RWPE2 (cell line): ENCODE measurements around the gene IL20.

Source experiments
- ATAC-seq: fragments of 200-7000 bp; cut with Tn5 transposase; 3 replicates; pipeline ENCODE4 v1.9.1; 2021; ENCODE audit warnings: low read depth
- DNase-seq: peaks from one replicate; pipeline ENCODE4 v3.0.0-alpha.2; 2020; ENCODE audit warnings: low spot score
- H3K27ac ChIP-seq: fragments of 450-650 bp; 2 replicates; pipeline ENCODE4 v1.5.1; 2017; ENCODE audit warnings: mild to moderate bottlenecking; ENCODE audit not compliant: poor library complexity, severe bottlenecking
- H3K27me3 ChIP-seq: fragments of 250-450 bp; sonication (Bioruptor Pico); 2 replicates; pipeline ENCODE4 v1.5.1; 2021; ENCODE audit warnings: mild to moderate bottlenecking, moderate library complexity; ENCODE audit not compliant: insufficient read depth, poor library complexity, severe bottlenecking
- H3K36me3 ChIP-seq: fragments of 250-450 bp; sonication (Bioruptor Pico); 2 replicates; pipeline ENCODE4 v1.5.1; 2020; ENCODE audit warnings: low read depth, mild to moderate bottlenecking, moderate library complexity
- H3K4me1 ChIP-seq: fragments of 250-450 bp; sonication (Bioruptor Pico); 2 replicates; pipeline ENCODE4 v1.5.1; 2021; ENCODE audit warnings: mild to moderate bottlenecking, moderate library complexity; ENCODE audit not compliant: insufficient read depth, poor library complexity, severe bottlenecking
- H3K4me3 ChIP-seq: fragments of 250-450 bp; sonication (Bioruptor Pico); 2 replicates; pipeline ENCODE4 v1.5.1; 2021; ENCODE audit warnings: mild to moderate bottlenecking, moderate library complexity; ENCODE audit not compliant: severe bottlenecking
- H3K9me3 ChIP-seq: fragments of 250-450 bp; sonication (Bioruptor Pico); 2 replicates; pipeline ENCODE4 v1.5.1; 2021; ENCODE audit warnings: mild to moderate bottlenecking, moderate library complexity; ENCODE audit not compliant: severe bottlenecking
- TF ChIP-seq, protein P1 (sequence below): fragments of 450-650 bp; IDR thresholded peaks from one replicate; pipeline ENCODE4 v1.5.1; 2017; ENCODE audit warnings: mild to moderate bottlenecking, moderate library complexity; ENCODE audit not compliant: poor library complexity, severe bottlenecking

Gene IL20

DNA sequence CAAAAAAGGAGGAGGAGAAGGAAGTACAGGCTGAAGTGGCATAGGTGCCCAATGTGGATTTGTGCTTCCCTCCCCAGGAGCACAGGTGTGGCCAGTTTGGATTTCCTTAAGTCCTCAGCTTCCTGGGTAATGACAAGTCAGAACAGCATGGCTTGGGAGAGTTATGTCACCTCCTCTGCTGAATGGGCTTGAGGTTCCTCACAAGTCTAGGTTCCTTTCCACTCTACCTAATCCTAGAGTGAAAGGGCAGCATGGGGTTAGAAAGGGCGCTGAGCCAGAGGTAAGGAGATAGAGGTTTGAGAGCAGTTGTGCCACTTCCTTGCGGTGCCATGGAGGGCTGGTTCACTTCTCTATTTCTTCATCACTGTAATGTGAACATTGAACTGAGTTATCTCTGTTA, 35.5 kb upstream of the IL20 start:
- ATAC-seq (no peak), DNase-seq (no peak)
- Histone ChIP-seq H3K27me3 (no peaks in the 10 kb centered on the region), H3K4me1 (peaks cover 11% of the 10 kb centered on the region), H3K27ac (no peak overlapping the region), H3K36me3 (no peaks in the 10 kb centered on the region), H3K4me3 (no peak overlapping the region), H3K9me3 (no peaks in the 10 kb centered on the region)
- TF ChIP-seq, protein P1, sequence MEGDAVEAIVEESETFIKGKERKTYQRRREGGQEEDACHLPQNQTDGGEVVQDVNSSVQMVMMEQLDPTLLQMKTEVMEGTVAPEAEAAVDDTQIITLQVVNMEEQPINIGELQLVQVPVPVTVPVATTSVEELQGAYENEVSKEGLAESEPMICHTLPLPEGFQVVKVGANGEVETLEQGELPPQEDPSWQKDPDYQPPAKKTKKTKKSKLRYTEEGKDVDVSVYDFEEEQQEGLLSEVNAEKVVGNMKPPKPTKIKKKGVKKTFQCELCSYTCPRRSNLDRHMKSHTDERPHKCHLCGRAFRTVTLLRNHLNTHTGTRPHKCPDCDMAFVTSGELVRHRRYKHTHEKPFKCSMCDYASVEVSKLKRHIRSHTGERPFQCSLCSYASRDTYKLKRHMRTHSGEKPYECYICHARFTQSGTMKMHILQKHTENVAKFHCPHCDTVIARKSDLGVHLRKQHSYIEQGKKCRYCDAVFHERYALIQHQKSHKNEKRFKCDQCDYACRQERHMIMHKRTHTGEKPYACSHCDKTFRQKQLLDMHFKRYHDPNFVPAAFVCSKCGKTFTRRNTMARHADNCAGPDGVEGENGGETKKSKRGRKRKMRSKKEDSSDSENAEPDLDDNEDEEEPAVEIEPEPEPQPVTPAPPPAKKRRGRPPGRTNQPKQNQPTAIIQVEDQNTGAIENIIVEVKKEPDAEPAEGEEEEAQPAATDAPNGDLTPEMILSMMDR, result no peak

DNA sequence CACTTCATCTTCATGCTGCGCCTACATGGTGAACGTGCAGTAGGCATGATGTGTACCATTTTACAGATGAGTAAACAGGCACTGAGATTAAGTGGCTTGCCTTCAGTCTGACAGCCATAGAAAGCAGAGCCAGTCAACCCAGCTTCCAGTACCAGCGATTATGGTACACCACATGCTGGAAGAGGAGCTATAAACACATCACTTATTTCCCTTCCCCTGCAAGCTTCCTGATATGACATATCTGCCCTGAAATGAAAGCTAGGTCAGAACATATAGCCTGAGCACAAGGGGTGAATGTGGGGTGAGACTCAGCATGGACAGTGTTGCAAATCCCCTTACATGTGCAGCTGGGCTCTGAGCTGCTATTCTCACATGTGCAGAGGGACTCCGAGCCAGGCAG, 33.8 kb upstream of the IL20 start:
- TF ChIP-seq, protein P1, result no peak
- Histone ChIP-seq H3K36me3 (no peaks in the 10 kb centered on the region), H3K9me3 (no peaks in the 10 kb centered on the region), H3K4me1 (peaks cover 4% of the 10 kb centered on the region), H3K27me3 (no peaks in the 10 kb centered on the region), H3K4me3 (no peak overlapping the region), H3K27ac (no peak overlapping the region)
- no peak for DNase-seq
- no peak for ATAC-seq

DNA sequence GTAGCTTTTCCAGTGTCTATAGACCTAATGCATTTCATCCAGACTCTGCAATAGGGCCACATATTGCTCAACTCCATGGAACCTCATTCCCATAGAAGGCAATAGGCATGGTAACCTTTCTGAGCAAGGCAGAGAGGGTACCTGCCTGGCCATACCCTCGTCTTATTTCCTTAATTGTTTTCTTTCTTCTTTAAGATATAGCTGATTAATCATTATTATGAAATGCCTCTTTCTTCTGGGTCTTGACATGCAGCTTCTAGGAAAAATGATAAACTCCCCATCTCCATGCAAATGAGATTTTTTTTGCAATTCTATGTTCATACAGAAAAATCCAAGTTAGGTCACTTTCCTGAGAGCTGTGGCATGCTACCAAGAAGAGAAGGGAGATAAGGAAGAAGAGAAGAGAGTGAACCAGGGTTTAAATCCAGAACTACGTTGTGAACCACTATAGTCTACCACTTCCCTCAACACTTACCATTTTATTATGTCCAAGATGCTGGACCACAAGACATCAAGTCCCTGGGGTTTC, 33.0 kb upstream of the IL20 start:
- no peak for DNase-seq
- Histone ChIP-seq H3K27me3 (no peaks in the 10 kb centered on the region), H3K36me3 (no peaks in the 10 kb centered on the region), H3K27ac (no peak overlapping the region), H3K4me3 (no peak overlapping the region), H3K4me1 (no peaks in the 10 kb centered on the region), H3K9me3 (no peaks in the 10 kb centered on the region)
- no peak for ATAC-seq
- TF ChIP-seq, protein P1, result no peak

DNA sequence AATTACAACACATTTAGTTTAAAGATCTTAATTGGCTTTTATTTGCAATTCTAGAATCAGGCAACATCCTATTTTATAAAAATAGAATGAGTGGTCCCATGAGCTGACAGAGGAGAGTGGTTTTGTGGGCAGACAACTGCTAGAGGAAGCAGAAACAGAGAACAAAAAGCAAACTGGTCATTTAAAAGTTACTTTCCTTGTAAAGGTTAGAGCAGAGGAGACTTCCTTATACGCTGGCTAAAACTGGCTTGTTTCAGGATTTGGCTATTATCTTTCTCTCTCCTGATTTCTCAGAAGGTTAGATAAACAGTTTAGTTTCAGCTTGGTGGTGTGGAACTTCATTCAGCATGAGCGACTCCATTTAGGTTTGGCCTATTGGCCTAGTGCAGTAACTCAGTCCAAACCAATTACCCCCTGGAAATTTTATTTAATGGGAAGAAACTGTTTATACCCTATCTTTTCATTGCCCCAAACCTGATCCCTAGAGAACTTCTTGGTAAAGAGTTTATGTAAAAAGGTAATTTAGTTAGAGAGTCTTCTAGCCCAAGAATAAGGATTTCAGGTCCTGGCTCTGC, 32.2 kb upstream of the IL20 start:
- H3K27ac ChIP-seq, result no peak overlapping the region

DNA sequence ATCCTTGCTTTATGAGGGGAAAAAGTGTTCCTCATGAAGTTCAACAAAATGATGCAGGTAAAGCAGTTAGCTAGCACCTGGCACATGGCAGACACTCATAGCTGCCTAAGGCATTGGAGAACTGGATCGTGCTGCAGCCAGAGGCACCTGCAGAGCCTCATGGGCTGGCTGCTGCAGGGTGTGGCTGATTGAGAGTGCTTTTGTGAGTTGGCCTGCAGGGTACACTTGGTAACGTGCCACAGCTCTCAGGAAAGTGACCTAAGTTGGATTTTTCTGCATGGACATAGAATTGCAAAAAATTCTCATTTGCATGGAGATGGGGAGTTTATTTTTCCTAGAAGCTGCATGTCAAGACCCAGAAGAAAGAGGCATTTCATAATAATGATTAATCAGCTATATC, 31.6 kb upstream of the IL20 start:
- peak; percentile 58; the same call in 2 of the 3 replicates for ATAC-seq
- H3K4me1 ChIP-seq, result no peaks in the 10 kb centered on the region
- TF ChIP-seq, protein P1, result no peak
- H3K36me3 ChIP-seq, result no peaks in the 10 kb centered on the region
- H3K4me3 ChIP-seq, result no peak overlapping the region
- no peaks in the 10 kb centered on the region for H3K9me3 ChIP-seq
- no peak overlapping the region for H3K27ac ChIP-seq
- DNase-seq, result no peak
- no peaks in the 10 kb centered on the region for H3K27me3 ChIP-seq

More for the DNA sequence above, 32.2 kb upstream of the IL20 start:
- ATAC-seq (no peak), DNase-seq (no peak)
- Histone ChIP-seq H3K9me3 (no peaks in the 10 kb centered on the region), H3K4me3 (no peak overlapping the region), H3K36me3 (no peaks in the 10 kb centered on the region), H3K4me1 (no peaks in the 10 kb centered on the region), H3K27me3 (no peaks in the 10 kb centered on the region)
- TF ChIP-seq, protein P1, result no peak
